Dedifferentiated amniotic fluid mesenchymal stem cell (primary cell): Measurements from ENCODE around the gene FERMT3.

Source experiments
- DNase-seq: peaks from one replicate; pipeline ENCODE4 v3.0.0-alpha.2; 2016; ENCODE audit errors: extremely low spot score

Gene FERMT3

DNA sequence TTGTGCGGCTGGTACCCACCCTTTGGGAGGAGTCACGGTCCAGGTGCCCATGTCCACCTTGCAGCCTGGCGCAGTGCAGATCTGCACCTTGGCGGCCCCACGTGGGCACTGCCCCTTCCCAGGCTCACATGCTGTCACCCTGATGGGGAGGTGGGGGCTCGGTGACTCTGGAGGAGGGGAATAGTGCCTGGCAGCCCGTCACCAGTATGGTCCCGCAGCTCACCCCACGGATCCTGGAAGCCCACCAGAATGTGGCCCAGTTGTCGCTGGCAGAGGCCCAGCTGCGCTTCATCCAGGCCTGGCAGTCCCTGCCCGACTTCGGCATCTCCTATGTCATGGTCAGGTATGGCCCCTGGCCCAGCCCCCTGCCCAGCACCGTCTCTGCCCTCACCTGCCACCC, 14.3 kb downstream of the FERMT3 start:
- DNase-seq = no peak

DNA sequence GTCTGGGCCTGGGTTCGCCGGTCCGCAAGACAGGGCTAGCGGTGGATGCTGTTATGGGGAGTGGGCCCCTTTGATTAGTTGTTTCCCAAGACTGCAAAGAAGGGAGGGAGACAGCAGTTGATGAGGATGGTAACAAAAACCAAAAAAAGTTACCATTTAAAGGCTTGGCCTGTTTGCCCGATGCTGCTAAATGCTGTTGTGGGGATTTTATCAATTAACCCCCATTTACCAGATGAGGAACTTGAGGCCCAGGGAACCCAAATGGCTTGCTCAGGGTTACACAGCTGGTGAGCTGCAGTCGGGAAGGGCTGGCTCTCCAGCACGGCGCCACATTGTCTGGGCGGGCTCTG, 16.1 kb downstream of the FERMT3 start:
- no peak for DNase-seq

DNA sequence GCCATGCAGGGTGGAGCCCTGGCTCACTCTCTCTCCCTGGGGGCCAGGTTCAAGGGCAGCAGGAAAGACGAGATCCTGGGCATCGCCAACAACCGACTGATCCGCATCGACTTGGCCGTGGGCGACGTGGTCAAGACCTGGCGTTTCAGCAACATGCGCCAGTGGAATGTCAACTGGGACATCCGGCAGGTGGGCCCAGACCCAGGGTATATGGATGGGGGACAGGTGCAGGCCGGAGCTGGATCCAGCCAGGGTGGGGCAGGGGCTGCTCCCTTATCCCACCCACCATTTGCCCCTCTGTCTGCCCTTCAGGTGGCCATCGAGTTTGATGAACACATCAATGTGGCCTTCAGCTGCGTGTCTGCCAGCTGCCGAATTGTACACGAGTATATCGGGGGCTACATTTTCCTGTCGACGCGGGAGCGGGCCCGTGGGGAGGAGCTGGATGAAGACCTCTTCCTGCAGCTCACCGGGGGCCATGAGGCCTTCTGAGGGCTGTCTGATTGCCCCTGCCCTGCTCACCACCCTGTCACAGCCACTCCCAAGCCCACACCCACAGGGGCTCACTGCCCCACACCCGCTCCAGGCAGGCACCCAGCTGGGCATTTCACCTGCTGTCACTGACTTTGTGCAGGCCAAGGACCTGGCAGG, 16.6 kb downstream of the FERMT3 start:
- DNase-seq = no peak

DNA sequence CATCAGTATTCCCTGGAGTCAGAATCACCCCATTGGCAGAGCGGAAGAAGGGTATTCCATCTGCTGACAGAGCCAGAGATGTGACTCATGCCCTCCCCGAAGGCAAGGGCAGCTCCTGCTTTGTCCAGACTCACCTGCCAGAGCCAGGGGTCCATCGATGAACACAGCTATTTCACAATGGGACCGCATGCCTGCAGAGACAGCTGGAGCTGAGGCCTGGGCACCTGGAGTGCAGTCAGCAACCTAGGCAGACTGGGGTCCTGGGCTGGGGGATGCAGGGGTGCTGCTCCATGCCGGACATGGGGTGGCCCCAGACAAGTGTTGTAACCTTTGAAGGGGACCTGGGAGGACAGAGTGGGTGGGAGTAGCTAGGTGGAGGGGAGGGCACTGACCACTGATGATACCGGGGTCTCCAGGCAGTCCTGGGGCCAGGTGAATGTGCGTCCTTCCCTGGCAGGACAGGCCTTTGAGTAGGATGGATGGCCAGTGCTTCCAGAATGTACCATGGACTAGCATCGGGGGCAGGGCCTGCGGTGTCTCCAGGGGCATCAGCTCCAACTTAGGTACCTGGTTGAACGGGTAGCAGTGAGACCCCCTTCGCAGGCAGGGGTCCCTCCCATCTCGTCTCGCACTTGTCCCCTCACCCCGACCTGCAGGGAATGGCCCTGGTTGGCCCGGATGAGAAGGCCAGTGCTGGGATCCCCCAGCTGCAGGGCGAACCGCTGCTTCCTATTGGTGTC, 17.8 kb downstream of the FERMT3 start:
- DNase-seq = no peak

DNA sequence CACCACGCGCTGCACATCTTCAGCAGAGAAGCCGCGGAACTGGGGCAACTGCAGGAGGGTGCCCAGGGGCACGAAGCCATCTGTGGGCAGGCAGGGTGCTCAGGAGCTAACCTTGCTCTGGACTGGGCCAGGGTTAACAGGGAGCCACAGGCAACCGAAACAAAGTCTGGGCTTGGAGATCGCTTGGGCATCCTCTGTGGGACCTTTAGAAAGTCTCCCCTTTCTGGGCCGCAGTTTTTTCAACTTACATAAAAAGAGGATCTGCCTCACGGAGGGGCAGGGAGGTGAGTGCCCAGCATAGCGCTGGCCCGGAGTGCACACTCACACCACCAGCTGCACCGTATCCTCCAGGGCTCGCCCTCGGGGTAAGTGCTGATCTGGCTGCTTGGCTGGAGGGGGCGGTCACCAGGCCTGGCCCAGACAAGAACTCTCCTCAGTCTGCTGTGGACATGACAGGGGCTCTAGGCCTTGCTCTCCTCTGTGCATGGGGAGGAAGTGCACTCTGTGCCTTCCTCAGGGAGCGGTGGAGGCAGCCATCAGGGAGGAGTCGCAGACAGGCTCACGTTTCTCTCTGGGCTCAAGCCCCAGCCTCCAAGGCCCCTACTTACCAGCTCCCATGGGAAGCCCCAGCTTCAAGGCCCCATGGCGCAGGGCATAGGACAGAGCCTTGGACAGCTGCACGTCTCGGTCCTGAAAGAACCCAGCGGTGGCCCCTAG, 18.5 kb downstream of the FERMT3 start:
- no peak for DNase-seq

DNA sequence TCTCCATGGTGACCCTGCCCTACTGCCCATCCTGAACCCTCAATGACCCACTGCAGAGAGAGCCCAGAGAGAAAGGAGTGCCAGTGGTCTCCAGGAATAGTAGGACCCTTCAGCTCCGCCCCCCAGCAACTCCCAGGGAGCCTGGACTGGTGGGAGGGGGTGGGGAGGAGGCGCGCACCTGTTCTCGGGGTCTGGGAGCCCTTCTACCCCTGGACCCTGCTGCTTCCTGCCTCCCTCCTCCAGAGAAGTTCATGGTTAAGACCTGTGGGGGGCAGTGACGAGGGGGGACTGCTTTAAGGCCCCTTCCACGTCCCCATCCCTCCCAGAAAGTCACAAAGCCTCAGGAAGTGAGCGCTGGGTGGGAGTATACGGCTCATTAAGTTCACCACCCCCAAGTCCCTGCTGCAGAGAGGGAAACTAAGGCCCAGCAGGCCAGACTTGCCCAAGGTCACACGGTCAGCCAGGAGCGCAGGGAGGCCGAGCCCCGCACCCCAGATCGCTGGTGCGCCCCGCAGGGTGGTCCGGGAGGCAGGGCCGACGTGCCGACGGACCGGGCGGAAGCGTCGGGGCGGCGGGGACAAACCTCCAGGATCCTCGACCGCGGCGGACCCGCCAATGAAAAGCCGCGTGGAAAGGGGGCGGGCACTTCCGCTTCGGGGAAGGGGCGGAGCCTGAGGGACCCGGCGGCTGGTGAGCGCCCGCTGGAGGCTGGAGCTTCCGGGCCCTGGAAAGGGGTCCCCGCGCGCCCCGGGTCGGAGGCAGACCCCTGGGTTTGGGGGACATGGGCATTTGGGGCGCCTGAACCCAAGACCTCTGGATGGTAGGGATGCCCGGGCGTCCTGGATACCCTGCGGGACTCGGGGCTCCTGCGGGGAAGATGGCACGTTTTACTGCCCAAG, 19.3 kb downstream of the FERMT3 start, which contains the start of the genes NUDT22 and TRPT1:
Gene NUDT22 (plus strand): TSS at position 667 of the 899 bp plus-strand sequence. CDS start 379 bp downstream, outside the sequence.
Gene TRPT1 (minus strand): TSS at position 579 of the 899 bp plus-strand sequence. CDS start 326 bp downstream, at position 253.
- DNase-seq = peak; percentile 69

DNA sequence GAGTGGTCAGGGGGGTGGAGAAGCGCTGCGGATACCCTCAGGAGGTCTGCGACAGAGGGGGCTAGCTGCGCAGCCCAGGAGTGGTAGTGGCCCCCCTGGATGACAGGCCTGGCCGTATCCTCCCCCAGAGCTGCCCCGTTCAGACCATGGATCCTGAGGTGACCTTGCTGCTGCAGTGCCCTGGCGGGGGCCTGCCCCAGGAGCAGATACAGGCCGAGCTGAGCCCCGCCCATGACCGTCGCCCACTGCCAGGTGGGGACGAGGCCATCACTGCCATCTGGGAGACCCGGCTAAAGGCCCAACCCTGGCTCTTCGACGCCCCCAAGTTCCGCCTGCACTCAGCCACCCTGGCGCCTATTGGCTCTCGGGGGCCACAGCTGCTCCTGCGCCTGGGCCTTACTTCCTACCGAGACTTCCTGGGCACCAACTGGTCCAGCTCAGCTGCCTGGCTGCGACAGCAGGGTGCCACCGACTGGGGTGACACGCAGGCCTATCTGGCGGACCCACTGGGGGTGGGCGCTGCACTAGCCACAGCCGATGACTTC, 20.1 kb downstream of the FERMT3 start:
- DNase-seq = no peak

DNA sequence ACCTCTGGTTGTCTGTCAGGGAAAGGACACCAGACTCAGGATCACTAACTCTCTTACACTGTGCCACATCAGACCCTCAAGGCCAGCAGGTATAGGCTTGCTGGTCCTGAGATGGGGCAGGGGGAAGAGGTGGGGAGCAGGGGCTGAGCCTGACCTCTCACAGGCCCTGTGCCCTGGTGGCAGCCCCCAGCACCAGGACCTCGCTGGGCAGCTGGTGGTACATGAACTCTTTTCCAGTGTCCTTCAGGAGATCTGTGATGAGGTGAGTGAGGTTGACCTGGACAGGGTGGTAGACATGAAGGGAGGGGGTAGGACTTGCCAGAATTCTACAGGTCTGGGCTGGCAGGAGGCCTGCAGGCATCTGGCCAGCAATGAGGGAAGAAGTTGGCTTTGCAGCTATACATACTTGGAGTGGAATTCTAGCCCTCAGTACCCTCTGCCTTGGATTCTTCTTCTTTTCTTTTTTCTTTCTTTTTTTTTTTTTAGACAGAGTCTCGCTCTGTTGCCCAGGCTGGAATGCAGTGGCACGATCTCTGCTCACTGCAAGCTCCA, 21.0 kb downstream of the FERMT3 start:
- DNase-seq = no peak

DNA sequence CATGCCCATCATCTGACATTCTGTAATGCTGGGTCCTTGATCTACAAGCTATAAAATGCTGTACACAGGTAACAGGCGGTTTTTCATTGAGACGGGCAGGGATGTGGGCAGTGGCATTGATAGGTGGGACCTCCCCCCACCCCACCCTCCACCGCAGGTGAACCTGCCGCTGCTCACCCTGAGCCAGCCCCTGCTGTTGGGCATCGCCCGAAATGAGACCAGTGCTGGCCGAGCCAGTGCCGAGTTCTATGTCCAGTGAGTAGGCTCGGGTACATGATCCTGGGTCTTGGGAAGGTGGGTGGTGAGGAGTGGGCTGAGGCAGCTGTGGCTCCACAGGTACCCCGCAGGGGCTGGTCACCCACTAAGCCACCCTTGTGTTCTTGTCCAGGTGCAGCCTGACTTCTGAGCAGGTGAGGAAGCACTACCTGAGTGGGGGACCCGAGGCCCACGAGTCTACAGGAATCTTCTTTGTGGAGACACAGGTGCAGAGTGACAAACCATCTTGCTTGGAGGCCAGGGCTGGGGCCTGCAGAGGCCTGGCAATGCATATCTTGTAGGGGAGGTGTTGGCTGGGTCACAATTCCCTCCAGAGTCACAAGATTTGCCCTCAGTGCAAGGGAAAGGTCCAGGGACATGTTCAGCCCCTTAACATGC, 22.7 kb downstream of the FERMT3 start:
- DNase-seq = no peak

DNA sequence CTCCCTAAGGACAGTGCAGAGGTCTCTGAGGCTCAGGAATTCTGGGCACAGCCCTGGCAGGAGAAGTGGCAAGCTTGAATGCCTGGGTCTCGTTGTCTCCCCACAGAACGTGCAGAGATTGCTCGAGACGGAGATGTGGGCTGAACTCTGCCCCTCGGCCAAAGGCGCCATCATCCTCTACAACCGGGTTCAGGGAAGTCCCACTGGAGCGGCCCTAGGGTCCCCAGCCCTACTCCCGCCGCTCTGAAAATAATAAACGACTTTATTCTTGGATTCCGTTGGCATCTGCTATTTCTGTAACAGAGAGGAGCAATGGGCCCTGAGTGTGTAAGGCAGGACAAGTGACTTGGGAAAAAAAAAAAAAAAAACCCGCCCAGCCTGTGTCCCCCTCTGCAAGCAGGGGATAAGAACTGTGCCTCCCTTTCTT, 23.2 kb downstream of the FERMT3 start:
- no peak for DNase-seq

DNA sequence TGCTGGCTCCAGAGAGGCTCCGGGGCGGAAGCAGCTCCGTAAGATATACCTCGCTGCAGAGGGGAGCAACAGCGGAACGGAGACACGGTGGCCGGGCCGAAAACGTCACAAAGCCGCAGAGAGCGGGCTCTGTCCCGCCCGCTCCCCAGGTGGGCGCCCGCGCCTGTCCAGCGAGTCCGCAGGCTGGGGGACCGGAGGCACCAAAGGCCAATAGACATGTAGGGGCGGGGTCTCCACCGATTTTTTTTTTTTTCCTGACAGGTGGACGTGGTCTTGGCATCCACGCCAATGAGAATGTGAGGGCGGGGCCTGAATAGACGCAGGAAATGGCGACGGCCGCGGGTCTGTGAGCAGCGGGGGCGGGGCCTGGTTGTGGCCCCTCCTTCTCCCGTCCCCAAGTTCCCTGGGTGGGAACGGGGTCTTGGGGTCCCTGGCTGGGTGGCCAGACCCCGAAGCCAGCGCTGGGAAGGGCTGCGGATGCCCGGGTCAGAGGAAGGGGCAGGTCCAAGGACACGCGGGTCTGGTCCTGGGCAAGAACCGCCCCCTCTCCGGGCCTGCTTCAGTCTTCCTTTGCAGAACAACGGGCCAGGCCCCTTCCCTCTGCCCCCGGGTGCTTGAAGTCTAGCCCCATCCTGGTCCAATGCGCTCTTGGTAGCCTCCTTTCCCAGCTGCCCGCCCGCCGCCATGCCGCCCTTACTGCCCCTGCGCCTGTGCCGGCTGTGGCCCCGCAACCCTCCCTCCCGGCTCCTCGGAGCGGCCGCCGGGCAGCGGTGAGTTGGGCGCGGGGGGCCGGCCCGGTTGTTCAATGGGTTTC, 23.9 kb downstream of the FERMT3 start, which contains the start of gene DNAJC4:
Gene DNAJC4 (plus strand): TSS at position 378 of the 814 bp plus-strand sequence. CDS start 307 bp downstream, at position 685.
- peak; percentile 63 for DNase-seq

DNA sequence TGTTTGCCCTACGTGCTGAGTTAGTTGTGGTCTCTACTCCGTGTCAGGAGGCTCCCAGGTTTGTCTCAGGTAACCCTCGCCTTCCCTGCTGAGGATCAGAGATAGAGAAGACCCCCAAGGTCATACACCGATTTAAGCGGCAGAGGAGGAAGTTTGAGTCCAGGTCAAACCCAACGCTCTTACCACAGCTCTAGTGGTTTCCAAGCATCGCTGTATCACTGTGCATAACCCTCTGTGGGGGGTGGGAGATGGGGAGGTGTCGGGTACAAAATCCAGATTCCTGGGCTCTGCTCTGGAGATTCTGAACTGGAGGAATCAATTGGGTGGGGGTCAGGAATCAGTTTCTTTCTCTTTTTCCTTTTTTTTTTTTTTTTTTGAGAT, 24.5 kb downstream of the FERMT3 start:
- no peak for DNase-seq

DNA sequence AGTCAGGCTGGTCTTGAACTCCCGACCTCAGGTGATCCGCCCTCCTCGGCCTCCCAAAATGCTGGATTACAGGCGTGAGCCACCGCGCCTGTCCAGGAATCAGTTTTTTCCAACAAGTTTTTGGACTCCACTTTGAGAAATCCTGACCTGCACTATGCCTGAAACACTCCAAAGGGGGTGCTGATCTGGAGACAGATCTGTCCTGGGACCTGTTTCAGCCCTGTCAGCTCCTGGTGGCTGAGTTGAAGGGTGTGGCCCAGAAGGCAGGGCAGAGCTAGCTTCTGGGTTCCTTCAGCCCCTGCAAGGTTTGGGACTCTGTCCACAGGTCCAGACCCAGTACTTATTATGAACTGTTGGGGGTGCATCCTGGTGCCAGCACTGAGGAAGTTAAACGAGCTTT, 25.0 kb downstream of the FERMT3 start:
- no peak for DNase-seq

DNA sequence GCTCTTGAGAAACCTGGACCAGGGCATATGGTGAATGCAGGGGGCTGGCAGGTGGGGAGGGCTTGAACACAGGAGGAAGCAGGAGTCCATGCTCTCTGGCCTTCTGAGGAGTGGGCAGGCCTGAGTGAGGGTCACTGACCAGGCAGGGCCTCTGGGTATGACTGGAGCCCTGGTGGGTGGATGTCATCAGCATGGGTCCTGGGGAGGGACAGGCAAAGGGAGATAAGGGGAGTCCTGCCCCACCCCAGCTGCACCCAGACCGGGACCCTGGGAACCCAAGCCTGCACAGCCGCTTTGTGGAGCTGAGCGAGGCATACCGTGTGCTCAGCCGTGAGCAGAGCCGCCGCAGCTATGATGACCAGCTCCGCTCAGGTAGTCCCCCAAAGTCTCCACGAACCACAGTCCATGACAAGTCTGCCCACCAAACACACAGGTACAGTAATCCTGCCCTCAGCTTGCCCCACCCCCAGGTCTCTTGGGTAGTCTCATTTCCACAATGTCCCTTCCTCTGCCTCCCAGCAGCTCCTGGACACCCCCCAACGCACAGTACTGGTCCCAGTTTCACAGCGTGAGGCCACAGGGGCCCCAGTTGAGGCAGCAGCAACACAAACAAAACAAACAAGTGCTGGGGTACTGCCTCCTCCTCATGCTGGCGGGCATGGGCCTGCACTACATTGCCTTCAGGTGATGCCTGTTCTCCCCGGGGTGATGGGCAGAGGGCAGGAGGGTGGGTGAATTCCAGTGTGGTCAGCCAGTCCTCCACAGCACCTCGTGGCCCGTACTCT, 25.9 kb downstream of the FERMT3 start:
- no peak for DNase-seq

DNA sequence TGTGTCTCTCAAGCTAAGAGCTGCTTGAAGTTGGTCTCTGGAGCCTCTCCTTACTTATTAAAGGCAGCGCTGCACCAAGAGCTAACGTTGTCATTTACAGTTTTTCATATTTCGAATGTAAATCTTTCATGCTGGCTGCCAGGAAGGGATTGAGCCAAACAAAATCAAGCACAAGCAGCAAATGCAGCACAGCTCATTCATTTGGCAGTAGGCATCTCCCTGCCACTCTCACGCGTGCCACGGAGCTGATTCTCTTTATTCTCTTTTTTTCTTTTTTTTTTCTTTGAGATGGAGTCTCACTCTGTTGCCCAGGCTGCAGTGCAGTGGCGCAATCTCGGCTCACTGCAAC, 26.4 kb downstream of the FERMT3 start:
- no peak for DNase-seq

DNA sequence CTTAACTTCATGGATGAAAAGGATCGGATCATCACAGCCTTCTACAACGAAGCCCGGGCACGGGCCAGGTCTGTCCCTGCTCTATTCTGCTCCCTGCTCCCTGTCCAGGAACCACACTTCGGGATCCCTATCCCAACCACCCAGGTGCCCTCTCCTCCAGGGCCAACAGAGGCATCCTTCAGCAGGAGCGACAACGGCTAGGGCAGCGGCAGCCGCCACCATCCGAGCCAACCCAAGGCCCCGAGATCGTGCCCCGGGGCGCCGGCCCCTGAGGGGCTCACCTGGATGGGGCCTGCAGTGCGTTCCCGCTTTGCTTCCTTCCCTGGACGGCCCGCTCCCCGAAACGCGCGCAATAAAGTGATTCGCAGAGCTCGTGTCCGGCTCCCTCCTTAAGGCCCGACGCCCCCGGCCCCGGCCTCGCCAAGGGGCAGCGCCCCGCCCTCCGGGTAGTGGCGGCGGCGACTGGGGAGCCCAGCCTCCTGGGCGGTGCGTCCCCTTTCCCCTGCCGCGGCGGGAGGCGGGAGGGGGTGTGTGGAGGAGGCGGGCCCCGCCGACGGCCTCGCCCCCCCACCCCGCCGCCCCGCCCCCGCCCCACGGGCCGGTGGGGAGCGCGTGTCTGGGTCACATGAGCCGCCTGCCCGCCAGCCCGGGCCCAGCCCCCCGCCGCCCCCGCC, 27.5 kb downstream of the FERMT3 start, which contains the start of gene VEGFB:
Gene VEGFB (plus strand): TSS at position 672 of the 674 bp plus-strand sequence. CDS start 250 bp downstream, outside the sequence.
- no peak for DNase-seq

DNA sequence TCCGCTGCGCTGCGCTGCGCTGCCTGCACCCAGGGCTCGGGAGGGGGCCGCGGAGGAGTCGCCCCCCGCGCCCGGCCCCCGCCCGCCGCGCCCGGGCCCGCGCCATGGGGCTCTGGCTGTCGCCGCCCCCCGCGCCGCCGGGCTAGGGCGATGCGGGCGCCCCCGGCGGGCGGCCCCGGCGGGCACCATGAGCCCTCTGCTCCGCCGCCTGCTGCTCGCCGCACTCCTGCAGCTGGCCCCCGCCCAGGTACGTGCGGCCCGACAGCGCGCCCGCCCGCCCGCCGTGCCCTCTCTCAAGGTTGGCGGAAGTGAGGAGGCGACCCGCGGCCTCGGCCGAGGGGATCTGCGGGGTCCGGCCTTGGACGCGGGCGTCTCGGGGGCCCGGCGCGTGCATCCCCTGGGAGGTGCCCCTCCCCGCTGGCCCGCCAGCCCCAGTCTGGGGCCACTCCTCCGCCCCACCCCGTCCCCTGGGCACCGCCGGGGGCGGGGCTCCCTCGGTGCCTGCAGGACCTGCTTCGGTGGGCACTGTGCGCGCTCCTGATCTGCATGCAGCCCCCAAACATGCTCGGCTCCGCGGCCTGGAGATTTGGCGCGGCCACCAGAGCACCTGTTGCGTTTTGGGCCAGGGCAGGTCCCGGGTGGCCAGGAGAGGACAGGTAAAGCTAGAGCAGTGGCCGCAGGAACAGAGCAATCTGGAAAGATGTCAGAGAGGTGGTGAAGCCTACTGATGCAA, 28.3 kb downstream of the FERMT3 start:
- DNase-seq = no peak
